ENCODE data around the gene NCAPD3. TPM values are rescaled to one million over a fixed set of nuclear protein-coding genes. Genes with fewer than 3 reads are reported as not detected.
A peak's percentile ranks its signal among the peaks of the same experiment; 100 is the strongest.

NCAPD3 gene
- total and polyA plus RNA-seq, 2 donors (not counting 1 experiment from before 2014, with no cell fraction given) = 12.9 to 32.2 TPM

DNA sequence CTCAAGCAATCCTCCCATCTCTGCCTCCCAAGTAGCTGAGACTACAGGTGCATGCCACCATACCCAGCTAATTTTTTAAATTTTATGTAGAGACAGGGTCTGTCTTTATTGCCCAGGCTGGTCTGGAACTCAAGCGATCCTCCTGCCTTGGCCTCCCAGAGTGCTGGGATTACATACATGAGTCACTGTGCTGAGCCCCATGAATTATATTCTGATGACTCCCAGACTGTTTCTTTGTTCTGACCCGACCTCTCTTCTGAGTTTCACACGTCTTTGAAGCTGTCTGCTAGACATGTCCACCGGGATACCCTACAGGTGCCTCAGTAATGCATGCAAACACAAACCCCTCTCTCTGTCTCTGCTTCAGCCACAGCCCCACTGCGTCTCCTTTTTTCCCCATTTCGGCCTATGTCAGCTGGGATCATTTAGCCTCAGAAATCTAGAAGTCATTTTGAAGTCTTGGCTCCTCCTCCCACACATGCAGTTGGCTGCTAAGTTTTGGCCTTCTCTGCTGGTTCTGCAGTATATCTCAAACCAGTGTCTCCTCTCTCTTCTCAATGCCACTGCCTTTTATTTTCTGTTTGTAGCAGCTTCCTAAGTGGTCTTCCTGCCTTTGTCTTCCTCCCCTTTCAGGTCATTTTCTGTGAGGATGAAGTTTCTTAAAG is 5.5 kb upstream of the NCAPD3 start:
- H3K4me2 ChIP-seq (replicated peaks; ENCODE audit: low read depth, low read length, poor library complexity, severe bottlenecking) = peak overlapping the region; percentile 45
- H3K4me3 Mint-ChIP-seq = peak overlapping the region; percentile 64
- H3K4me3 ChIP-seq (ENCODE audit: control extremely low read depth in 1 of 5, extremely low read depth in 1 of 5, insufficient read depth in 1 of 5, low read depth in 2 of 5, low read length in 4 of 5) = peak overlapping the region in 1 of 5 experiments; percentile 21
- no peak overlapping the region for H3K9ac ChIP-seq (ENCODE audit: low read length)
- H3K27ac Mint-ChIP-seq = no peak overlapping the region
- ATAC-seq (ENCODE audit: low read depth) = no peak
- no peaks in the 10 kb centered on the region for H3K36me3 ChIP-seq (replicated peaks in 1 of 2; ENCODE audit: control extremely low read depth in 1 of 2, control insufficient read depth in 1 of 2, extremely low read depth in 1 of 2, insufficient read depth in 2 of 2, low read length in 1 of 2)
- intact Hi-C loops (cut with micrococcal nuclease) = no loop called here
- H3K4me1 Mint-ChIP-seq = peaks cover 63% of the 10 kb centered on the region
- H2AFZ ChIP-seq (ENCODE audit: insufficient read depth, low read depth, low read length, poor library complexity, severe bottlenecking) = no peak overlapping the region
- H3K9me3 Mint-ChIP-seq (ENCODE audit: insufficient read depth) = no peaks in the 10 kb centered on the region
- peaks cover 27% of the 10 kb centered on the region for H3K27me3 Mint-ChIP-seq
- H3K4me1 ChIP-seq (ENCODE audit: control insufficient read depth in 2 of 2, insufficient read depth in 2 of 2, low read length in 2 of 2) = peaks cover 62 to 71% of the 10 kb centered on the region in 2 donors
- H3K27ac ChIP-seq (ENCODE audit: low read length in 2 of 2) = no peak overlapping the region
- ChIA-PET CTCF (interaction anchor here (0.7 to 2.8 kb wide), 12 partner anchors 11 to 44 kb away, joined by 3 to 27 read pairs (median 4); partner anchors contain the start of genes ACAD8 and THYN1), POLR2A (interaction anchor here (0.6 kb wide), 1 partner anchor 19 kb away, joined by 3 read pairs; no protein-coding TSS in a partner anchor)
- H3K27me3 ChIP-seq (replicated peaks in 1 of 4; ENCODE audit: control extremely low read depth in 1 of 4, control insufficient read depth in 3 of 4, insufficient read depth in 4 of 4, low read length in 3 of 4) = peaks cover 0 to 47% (median 32%) of the 10 kb centered on the region in 4 experiments
- WGBS (ENCODE audit: insufficient coverage) = 92% methylated on average over 6 of the region's 6 CpGs
- no peaks in the 10 kb centered on the region for H3K9me3 ChIP-seq (ENCODE audit: control extremely low read depth in 1 of 3, control insufficient read depth in 2 of 3, insufficient read depth in 1 of 3, low read length in 2 of 3)
- peaks cover 46% of the 10 kb centered on the region for H3K79me2 ChIP-seq (ENCODE audit: control insufficient read depth, insufficient read depth, low read length)
- TF ChIP-seq, protein P1, sequence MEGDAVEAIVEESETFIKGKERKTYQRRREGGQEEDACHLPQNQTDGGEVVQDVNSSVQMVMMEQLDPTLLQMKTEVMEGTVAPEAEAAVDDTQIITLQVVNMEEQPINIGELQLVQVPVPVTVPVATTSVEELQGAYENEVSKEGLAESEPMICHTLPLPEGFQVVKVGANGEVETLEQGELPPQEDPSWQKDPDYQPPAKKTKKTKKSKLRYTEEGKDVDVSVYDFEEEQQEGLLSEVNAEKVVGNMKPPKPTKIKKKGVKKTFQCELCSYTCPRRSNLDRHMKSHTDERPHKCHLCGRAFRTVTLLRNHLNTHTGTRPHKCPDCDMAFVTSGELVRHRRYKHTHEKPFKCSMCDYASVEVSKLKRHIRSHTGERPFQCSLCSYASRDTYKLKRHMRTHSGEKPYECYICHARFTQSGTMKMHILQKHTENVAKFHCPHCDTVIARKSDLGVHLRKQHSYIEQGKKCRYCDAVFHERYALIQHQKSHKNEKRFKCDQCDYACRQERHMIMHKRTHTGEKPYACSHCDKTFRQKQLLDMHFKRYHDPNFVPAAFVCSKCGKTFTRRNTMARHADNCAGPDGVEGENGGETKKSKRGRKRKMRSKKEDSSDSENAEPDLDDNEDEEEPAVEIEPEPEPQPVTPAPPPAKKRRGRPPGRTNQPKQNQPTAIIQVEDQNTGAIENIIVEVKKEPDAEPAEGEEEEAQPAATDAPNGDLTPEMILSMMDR (IDR thresholded peaks at IDR 0.05) = no peak
- TF ChIP-seq EZH2 (IDR thresholded peaks at IDR 0.05; ENCODE audit: borderline replicate concordance, insufficient read depth, low read depth, low read length, poor library complexity, severe bottlenecking) = no peak
- H4K20me1 ChIP-seq (ENCODE audit: control insufficient read depth, insufficient read depth, low read length, poor library complexity, severe bottlenecking) = peaks cover 87% of the 10 kb centered on the region
- DNase-seq = no peak

GRCh38 chr11:134228625-134229024 is 4.9 kb upstream of the NCAPD3 start:
- peaks cover 62 to 71% of the 10 kb centered on the region in 2 donors for H3K4me1 ChIP-seq (ENCODE audit: control insufficient read depth in 2 of 2, insufficient read depth in 2 of 2, low read length in 2 of 2)
- H3K9me3 Mint-ChIP-seq (ENCODE audit: insufficient read depth) = no peaks in the 10 kb centered on the region

More at GRCh38 chr11:134228625-134229024, 4.9 kb upstream of the NCAPD3 start:
- peak; percentile 52 for ATAC-seq (ENCODE audit: low read depth)
- ChIA-PET POLR2A (no interaction called here), CTCF (interaction anchor here (0.7 to 2.8 kb wide), 8 partner anchors 12 to 45 kb away, joined by 3 to 27 read pairs (median 4); partner anchors contain the start of genes ACAD8 and THYN1)
- H3K27ac ChIP-seq (ENCODE audit: low read length in 2 of 2) = no peak overlapping the region
- DNase-seq = peak; percentile 90
- H3K36me3 ChIP-seq (replicated peaks in 1 of 2; ENCODE audit: control extremely low read depth in 1 of 2, control insufficient read depth in 1 of 2, extremely low read depth in 1 of 2, insufficient read depth in 2 of 2, low read length in 1 of 2) = no peaks in the 10 kb centered on the region
- TF ChIP-seq, protein P1 (IDR thresholded peaks at IDR 0.05) = no peak
- TF ChIP-seq EZH2 (IDR thresholded peaks at IDR 0.05; ENCODE audit: borderline replicate concordance, insufficient read depth, low read depth, low read length, poor library complexity, severe bottlenecking) = no peak
- H3K27me3 ChIP-seq (replicated peaks in 1 of 4; ENCODE audit: control extremely low read depth in 1 of 4, control insufficient read depth in 3 of 4, insufficient read depth in 4 of 4, low read length in 3 of 4) = peaks cover 0 to 47% (median 32%) of the 10 kb centered on the region in 4 experiments
- H3K9ac ChIP-seq (ENCODE audit: low read length) = no peak overlapping the region
- no peaks in the 10 kb centered on the region for H3K9me3 ChIP-seq (ENCODE audit: control extremely low read depth in 1 of 3, control insufficient read depth in 2 of 3, insufficient read depth in 1 of 3, low read length in 2 of 3)
- H2AFZ ChIP-seq (ENCODE audit: insufficient read depth, low read depth, low read length, poor library complexity, severe bottlenecking) = no peak overlapping the region
- WGBS (ENCODE audit: insufficient coverage) = 4% methylated on average over 4 of the region's 6 CpGs
- Mint-ChIP-seq H3K27ac (peak overlapping the region; percentile 46), H3K27me3 (peaks cover 27% of the 10 kb centered on the region), H3K4me3 (peak overlapping the region; percentile 46), H3K4me1 (peaks cover 68% of the 10 kb centered on the region)
- H4K20me1 ChIP-seq (ENCODE audit: control insufficient read depth, insufficient read depth, low read length, poor library complexity, severe bottlenecking) = peaks cover 83% of the 10 kb centered on the region
- peak overlapping the region; percentile 45 for H3K4me2 ChIP-seq (replicated peaks; ENCODE audit: low read depth, low read length, poor library complexity, severe bottlenecking)
- peaks cover 46% of the 10 kb centered on the region for H3K79me2 ChIP-seq (ENCODE audit: control insufficient read depth, insufficient read depth, low read length)
- intact Hi-C loops (cut with micrococcal nuclease) = loop anchor here (1.0 kb wide), 2 partner anchors 16 to 25 kb away; partner anchors contain the start of genes ACAD8 and THYN1
- H3K4me3 ChIP-seq (ENCODE audit: control extremely low read depth in 1 of 5, extremely low read depth in 1 of 5, insufficient read depth in 1 of 5, low read depth in 2 of 5, low read length in 4 of 5) = peak overlapping the region in 1 of 5 experiments; percentile 21
